Parathyroid adenoma (tissue), 2 donors: Measurements from ENCODE around the gene BRAF.

Experiments
- H2AFZ ChIP-seq: fragments of 300-600 bp; sonication (generic); one replicate; pipeline ENCODE4 v1.7.0; 2017; ENCODE audit warnings: antibody characterized with exemption, mild to moderate bottlenecking
- H3K27ac ChIP-seq: fragments of 300-600 bp; sonication (generic); one replicate; pipeline ENCODE4 v1.7.0; 2017
- H3K27me3 ChIP-seq: fragments of 300-600 bp; sonication (generic); one replicate; pipeline ENCODE4 v1.7.0; 2017; ENCODE audit warnings: low read length; ENCODE audit not compliant: control insufficient read depth, insufficient read depth
- H3K36me3 ChIP-seq: fragments of 300-600 bp; sonication (generic); one replicate; pipeline ENCODE4 v1.7.0; 2017; ENCODE audit warnings: low read length; ENCODE audit not compliant: control insufficient read depth, insufficient read depth
- H3K4me1 ChIP-seq: fragments of 300-600 bp; sonication (generic); one replicate; pipeline ENCODE4 v1.7.0; 2017; ENCODE audit warnings: control low read depth
- H3K4me2 ChIP-seq: fragments of 300-600 bp; sonication (generic); one replicate; pipeline ENCODE4 v1.7.0; 2017; ENCODE audit warnings: low read length
- H3K4me3 ChIP-seq: fragments of 300-600 bp; sonication (generic); one replicate; pipeline ENCODE4 v1.7.0; 2017; ENCODE audit warnings: low read depth, low read length
- H3K79me2 ChIP-seq: fragments of 300-600 bp; sonication (generic); one replicate; pipeline ENCODE4 v1.7.0; 2017; ENCODE audit warnings: control low read depth
- H3K9ac ChIP-seq: fragments of 300-600 bp; sonication (generic); one replicate; pipeline ENCODE4 v1.7.0; 2017; ENCODE audit warnings: mild to moderate bottlenecking
- H3K9me3 ChIP-seq: fragments of 300-600 bp; sonication (generic); one replicate; pipeline ENCODE4 v1.7.0; 2017; ENCODE audit warnings: low read length; ENCODE audit not compliant: control insufficient read depth
- TF ChIP-seq, protein P1 (sequence below): fragments of 300-600 bp; sonication (generic); IDR thresholded peaks from one replicate; pipeline ENCODE4 v1.7.0; 2017; ENCODE audit warnings: antibody characterized with exemption, mild to moderate bottlenecking
- donor health status: primary hyperparathyroidism.

Gene BRAF

DNA sequence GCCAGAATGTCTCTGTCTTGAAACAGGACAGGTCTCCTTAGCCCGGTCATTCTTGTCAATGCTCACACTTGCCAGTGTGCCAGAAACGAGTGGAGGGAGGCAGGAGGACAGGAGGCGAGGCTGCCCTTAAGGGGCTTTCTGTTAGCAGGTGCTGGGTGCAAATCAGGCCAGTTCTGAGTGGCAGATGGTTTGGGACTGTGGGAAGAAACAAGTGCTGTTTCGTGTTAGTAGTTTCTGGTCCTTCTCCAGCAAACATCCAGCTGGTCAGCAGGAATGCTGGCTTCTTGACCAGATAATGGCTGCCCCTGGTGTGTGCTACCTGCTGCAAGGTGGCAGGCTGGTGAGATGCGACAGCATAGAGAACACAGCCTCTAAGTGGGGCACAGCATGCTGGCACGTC lies 236.4 kb downstream of the BRAF start:
- Histone ChIP-seq H3K9ac (no peak overlapping the region), H3K9me3 (no peaks in the 10 kb centered on the region), H3K4me2 (no peak overlapping the region), H3K4me3 (no peak overlapping the region), H3K27me3 (no peaks in the 10 kb centered on the region), H3K4me1 (no peaks in the 10 kb centered on the region), H3K79me2 (no peaks in the 10 kb centered on the region), H3K36me3 (no peaks in the 10 kb centered on the region), H2AFZ (no peak overlapping the region), H3K27ac (no peak overlapping the region)
- TF ChIP-seq, protein P1, sequence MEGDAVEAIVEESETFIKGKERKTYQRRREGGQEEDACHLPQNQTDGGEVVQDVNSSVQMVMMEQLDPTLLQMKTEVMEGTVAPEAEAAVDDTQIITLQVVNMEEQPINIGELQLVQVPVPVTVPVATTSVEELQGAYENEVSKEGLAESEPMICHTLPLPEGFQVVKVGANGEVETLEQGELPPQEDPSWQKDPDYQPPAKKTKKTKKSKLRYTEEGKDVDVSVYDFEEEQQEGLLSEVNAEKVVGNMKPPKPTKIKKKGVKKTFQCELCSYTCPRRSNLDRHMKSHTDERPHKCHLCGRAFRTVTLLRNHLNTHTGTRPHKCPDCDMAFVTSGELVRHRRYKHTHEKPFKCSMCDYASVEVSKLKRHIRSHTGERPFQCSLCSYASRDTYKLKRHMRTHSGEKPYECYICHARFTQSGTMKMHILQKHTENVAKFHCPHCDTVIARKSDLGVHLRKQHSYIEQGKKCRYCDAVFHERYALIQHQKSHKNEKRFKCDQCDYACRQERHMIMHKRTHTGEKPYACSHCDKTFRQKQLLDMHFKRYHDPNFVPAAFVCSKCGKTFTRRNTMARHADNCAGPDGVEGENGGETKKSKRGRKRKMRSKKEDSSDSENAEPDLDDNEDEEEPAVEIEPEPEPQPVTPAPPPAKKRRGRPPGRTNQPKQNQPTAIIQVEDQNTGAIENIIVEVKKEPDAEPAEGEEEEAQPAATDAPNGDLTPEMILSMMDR = no peak

DNA sequence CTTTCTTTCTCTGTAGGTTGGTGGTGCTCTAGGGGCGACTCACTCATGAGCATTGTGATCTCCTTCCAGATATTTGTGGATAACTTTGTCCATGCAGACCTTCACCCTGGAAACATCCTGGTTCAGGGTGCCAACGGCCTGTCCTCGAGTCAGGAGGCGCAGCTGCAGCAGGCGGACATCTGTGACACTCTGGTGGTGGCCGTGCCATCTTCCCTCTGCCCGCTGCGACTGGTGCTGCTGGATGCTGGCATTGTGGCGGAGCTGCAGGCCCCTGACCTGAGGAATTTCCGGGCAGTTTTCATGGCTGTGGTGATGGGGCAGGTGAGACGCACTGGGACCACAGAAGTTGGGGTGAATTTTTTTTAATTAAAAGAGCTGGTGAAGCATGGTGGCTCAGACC lies 237.8 kb downstream of the BRAF start:
- no peaks in the 10 kb centered on the region for H3K27me3 ChIP-seq
- no peaks in the 10 kb centered on the region for H3K9me3 ChIP-seq
- no peak overlapping the region for H3K4me2 ChIP-seq
- no peak overlapping the region for H3K9ac ChIP-seq
- H3K4me1 ChIP-seq = no peaks in the 10 kb centered on the region
- no peak overlapping the region for H3K4me3 ChIP-seq
- TF ChIP-seq, protein P1 = no peak
- no peaks in the 10 kb centered on the region for H3K79me2 ChIP-seq
- no peak overlapping the region for H3K27ac ChIP-seq
- no peak overlapping the region for H2AFZ ChIP-seq
- no peaks in the 10 kb centered on the region for H3K36me3 ChIP-seq

DNA sequence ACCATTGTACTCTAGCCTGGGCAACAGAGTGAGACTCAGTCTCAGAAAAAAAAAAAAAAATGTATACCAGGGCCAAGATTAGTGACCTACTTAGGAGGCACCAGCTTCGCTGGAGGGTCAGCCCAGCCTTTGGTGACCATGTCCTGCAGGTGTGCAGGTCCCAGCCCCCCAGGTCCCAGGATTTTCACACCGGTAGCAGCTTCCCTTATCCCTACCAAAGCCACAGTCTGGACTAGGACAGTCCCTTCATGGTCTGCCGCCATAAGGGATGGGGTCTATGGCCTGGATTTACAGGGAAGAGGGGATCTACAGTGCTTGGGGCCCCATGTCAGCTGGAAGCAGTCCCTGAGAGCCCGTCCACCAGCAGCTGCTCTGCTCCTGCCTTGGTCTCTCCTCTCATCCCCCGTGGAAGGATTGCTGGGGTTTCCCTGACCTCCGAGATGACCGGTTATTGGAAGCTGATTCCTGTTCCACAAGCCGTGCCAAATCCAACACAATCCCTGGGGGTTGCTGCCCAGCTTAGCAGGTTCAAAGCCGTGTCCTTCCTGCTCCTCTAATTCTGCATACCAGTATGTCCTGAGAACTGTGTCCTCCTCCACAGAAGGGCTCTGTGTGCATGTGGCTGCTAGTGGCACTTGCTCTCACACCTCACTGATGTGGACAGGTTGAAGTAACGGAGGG lies 239.2 kb downstream of the BRAF start:
- Histone ChIP-seq H3K9me3 (no peaks in the 10 kb centered on the region), H3K4me1 (no peaks in the 10 kb centered on the region), H3K79me2 (no peaks in the 10 kb centered on the region), H3K27me3 (no peaks in the 10 kb centered on the region), H3K4me3 (no peak overlapping the region), H3K4me2 (no peak overlapping the region), H3K27ac (no peak overlapping the region), H2AFZ (no peak overlapping the region), H3K9ac (no peak overlapping the region), H3K36me3 (no peaks in the 10 kb centered on the region)
- TF ChIP-seq, protein P1 = no peak

DNA sequence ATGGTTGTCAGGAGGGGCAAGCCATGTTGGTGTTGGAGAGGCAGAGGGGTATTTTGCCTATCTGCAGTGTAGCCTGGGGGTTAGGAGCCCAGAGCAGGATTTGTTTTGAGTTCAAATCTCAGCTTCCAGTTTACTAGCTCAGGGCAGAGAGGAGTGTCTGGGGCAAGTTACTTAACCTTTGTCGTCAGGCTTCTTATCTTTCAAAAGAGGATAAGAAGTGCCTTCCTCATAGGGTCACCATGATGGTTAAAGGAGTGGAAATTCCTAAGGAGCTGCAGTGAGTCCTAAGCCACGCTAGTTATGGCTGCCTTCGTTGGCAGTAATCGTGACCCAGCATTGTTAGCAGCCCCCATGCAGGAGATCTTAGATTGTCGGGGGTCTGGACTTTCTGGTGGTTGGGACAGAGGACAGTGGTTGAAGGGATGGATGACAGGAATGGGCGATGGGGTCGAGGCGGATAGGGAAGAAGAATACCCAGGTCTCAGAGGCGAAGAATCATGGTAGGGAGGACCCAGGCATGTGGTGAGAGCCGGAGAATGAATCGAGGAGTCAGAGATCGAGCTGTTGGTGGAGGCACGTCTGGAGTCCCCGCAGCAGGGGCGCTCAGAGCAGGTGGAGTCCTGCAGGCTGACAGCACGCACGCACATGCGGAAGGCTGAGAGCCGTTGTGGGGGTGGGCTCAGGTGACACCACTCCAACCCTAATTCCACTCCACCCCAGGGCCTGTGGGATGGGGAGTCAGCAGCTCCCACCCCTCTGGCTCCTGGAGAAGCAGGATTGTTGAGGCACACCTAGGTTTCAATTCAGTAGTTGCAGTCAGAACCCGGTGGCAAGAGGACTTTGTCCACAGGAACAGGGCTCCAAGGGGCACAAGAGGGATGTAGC lies 240.4 kb downstream of the BRAF start:
- H3K4me2 ChIP-seq = no peak overlapping the region
- TF ChIP-seq, protein P1 = no peak
- no peaks in the 10 kb centered on the region for H3K79me2 ChIP-seq
- no peaks in the 10 kb centered on the region for H3K36me3 ChIP-seq
- no peaks in the 10 kb centered on the region for H3K9me3 ChIP-seq
- no peaks in the 10 kb centered on the region for H3K27me3 ChIP-seq
- no peak overlapping the region for H3K4me3 ChIP-seq
- H2AFZ ChIP-seq = no peak overlapping the region
- H3K4me1 ChIP-seq = no peaks in the 10 kb centered on the region
- H3K27ac ChIP-seq = no peak overlapping the region
- no peak overlapping the region for H3K9ac ChIP-seq
